HL-60 (cell line): Measurements from ENCODE around the gene CADM2.

Experiments
- DNase-seq, 2 experiments: peaks; one replicate each; pipeline ENCODE4 v3.0.0-alpha.2; 2010 to 2020; ENCODE audit warnings: low read depth in 1 of 2, low spot score in 1 of 2
- H3K27ac ChIP-seq: fragments of 250-450 bp; sonication (Bioruptor Pico); replicated peaks from 2 replicates; pipeline ENCODE4 v1.5.1; 2020; ENCODE audit warnings: mild to moderate bottlenecking, moderate library complexity
- H3K27me3 ChIP-seq: fragments of 250-450 bp; sonication (Bioruptor Pico); 2 replicates; pipeline ENCODE4 v1.5.1; 2021; ENCODE audit warnings: mild to moderate bottlenecking, moderate library complexity; ENCODE audit not compliant: insufficient read depth, poor library complexity, severe bottlenecking
- H3K4me3 ChIP-seq: replicated peaks from 2 replicates; pipeline ENCODE4 v1.5.1; 2011; ENCODE audit warnings: mild to moderate bottlenecking, control low read depth, low read length; ENCODE audit not compliant: insufficient read depth
- GABPA ChIP-seq: IDR thresholded peaks from 2 replicates; pipeline ENCODE4 v1.6.1; 2012; ENCODE audit warnings: low read depth
- POLR2AphosphoS5 ChIP-seq: IDR thresholded peaks from 2 replicates; pipeline ENCODE4 v1.6.1; 2012; ENCODE audit warnings: low read depth
- SPI1 ChIP-seq: IDR thresholded peaks from 2 replicates; pipeline ENCODE4 v1.6.1; 2012; ENCODE audit warnings: low read depth, mild to moderate bottlenecking, borderline replicate concordance
- TF ChIP-seq, protein P1 (sequence below): IDR thresholded peaks from one replicate; pipeline ENCODE4 v1.5.1; 2011; ENCODE audit warnings: low read length, control low read depth, inconsistent platforms; ENCODE audit not compliant: insufficient read depth
- TF ChIP-seq, protein P2 (sequence below): IDR thresholded peaks from 2 replicates; pipeline ENCODE4 v1.6.1; 2012; ENCODE audit warnings: low read depth; ENCODE audit not compliant: insufficient replicate concordance

The CADM2 gene

DNA sequence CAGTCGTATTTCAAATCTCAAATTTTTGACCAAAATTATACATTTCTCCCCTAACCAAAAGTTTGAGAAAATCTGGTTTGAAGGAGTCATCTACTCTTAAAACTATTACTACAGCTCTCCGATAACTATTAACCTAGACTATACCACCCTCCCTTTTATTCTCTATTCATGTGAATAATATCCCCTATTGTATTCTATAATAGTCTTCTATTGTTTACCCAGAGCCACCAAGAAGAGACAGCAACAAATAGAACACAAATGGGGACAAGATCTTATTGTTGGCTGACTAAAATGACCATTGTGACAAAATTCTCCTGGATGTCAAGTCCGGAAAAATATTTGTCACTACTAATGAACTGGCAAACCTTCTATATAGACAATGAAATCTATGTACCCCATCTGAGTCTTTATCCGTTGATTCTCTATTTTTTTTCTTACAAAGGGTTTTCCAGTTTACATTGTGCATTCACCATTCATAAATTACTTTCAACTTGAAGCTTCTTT is 618.0 kb downstream of the CADM2 start:
- Histone ChIP-seq H3K4me3 (no peak overlapping the region), H3K27ac (no peak overlapping the region), H3K27me3 (no peaks in the 10 kb centered on the region)
- DNase-seq: no peak
- TF ChIP-seq GABPA: no peak
- TF ChIP-seq, protein P1, sequence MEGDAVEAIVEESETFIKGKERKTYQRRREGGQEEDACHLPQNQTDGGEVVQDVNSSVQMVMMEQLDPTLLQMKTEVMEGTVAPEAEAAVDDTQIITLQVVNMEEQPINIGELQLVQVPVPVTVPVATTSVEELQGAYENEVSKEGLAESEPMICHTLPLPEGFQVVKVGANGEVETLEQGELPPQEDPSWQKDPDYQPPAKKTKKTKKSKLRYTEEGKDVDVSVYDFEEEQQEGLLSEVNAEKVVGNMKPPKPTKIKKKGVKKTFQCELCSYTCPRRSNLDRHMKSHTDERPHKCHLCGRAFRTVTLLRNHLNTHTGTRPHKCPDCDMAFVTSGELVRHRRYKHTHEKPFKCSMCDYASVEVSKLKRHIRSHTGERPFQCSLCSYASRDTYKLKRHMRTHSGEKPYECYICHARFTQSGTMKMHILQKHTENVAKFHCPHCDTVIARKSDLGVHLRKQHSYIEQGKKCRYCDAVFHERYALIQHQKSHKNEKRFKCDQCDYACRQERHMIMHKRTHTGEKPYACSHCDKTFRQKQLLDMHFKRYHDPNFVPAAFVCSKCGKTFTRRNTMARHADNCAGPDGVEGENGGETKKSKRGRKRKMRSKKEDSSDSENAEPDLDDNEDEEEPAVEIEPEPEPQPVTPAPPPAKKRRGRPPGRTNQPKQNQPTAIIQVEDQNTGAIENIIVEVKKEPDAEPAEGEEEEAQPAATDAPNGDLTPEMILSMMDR: no peak

DNA sequence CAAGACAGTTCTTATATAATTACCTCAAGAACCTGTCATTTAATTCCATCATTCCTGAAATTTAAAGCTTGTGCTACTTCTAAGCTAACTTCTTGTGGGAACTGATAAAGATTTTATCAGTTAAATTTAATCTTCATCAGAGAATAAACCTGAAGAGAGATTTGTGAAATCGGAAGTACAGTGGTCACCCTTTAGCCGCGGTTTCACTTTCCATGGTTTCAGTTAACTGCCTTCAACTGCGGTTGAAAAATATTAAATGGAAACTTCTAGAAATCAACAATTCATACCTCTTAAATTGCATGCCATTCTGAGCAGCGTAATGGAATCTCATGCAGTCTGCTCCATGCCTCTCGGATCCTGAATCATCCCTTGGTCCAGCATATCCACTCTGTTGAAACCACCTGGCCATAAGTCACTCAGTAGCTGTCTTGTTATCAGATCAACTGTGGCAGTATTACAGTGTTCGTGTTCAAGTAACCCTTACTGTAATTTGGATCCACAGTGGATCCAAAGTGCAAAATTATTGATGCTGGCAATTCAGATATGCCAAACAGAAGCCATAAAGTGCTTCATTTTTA is 626.1 kb downstream of the CADM2 start:
- H3K4me3 ChIP-seq: no peak overlapping the region
- no peaks in the 10 kb centered on the region for H3K27me3 ChIP-seq
- DNase-seq: no peak
- TF ChIP-seq, protein P1: no peak
- TF ChIP-seq POLR2AphosphoS5 (no peak), GABPA (no peak), SPI1 (no peak)
- TF ChIP-seq, protein P2, sequence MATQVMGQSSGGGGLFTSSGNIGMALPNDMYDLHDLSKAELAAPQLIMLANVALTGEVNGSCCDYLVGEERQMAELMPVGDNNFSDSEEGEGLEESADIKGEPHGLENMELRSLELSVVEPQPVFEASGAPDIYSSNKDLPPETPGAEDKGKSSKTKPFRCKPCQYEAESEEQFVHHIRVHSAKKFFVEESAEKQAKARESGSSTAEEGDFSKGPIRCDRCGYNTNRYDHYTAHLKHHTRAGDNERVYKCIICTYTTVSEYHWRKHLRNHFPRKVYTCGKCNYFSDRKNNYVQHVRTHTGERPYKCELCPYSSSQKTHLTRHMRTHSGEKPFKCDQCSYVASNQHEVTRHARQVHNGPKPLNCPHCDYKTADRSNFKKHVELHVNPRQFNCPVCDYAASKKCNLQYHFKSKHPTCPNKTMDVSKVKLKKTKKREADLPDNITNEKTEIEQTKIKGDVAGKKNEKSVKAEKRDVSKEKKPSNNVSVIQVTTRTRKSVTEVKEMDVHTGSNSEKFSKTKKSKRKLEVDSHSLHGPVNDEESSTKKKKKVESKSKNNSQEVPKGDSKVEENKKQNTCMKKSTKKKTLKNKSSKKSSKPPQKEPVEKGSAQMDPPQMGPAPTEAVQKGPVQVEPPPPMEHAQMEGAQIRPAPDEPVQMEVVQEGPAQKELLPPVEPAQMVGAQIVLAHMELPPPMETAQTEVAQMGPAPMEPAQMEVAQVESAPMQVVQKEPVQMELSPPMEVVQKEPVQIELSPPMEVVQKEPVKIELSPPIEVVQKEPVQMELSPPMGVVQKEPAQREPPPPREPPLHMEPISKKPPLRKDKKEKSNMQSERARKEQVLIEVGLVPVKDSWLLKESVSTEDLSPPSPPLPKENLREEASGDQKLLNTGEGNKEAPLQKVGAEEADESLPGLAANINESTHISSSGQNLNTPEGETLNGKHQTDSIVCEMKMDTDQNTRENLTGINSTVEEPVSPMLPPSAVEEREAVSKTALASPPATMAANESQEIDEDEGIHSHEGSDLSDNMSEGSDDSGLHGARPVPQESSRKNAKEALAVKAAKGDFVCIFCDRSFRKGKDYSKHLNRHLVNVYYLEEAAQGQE: no peak
- H3K27ac ChIP-seq: no peak overlapping the region

DNA sequence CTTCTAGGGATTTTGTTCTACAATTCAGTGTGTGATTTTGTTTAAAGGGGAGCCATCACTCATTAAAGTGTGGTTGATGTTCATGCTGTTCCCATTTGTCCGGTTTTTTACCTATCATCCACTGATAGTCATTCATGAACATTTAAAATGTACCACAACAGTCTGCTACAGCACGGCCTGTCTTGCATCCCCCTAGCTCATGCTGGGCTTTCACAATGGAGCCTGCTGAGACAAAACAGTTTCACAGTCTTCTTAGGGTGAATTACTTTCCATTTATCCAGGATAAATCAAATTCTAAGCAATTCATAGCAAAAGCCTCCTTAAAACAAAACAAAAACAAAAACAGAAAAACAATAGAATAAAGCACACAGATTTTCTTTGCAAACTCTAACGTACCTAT is 627.2 kb downstream of the CADM2 start:
- Histone ChIP-seq H3K27ac (no peak overlapping the region), H3K27me3 (no peaks in the 10 kb centered on the region), H3K4me3 (no peak overlapping the region)
- no peak for DNase-seq
- TF ChIP-seq, protein P2: no peak
- TF ChIP-seq, protein P1: no peak
- no peak for TF ChIP-seq GABPA
- TF ChIP-seq POLR2AphosphoS5: no peak
- TF ChIP-seq SPI1: no peak

DNA sequence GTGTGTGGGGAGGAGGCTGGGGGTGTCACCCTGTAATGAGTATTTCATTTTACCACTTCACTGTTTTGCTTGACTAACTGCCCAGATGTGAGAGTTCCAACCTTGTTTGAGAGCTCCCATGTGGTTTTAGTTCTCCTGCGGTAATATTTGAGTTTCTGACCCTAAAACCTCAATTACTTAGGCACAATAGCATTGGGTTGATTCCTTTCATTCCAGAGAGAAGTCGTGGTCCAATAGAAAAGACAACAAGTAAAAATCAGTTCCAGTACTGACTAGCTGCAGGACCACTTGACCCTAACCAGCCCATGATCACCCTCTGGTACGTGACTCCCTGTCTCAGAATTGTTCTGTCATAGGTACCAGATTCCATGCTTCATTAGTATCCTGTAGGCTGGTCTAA is 630.4 kb downstream of the CADM2 start:
- DNase-seq: no peak
- TF ChIP-seq, protein P1: no peak
- TF ChIP-seq, protein P2: no peak
- TF ChIP-seq GABPA (no peak), SPI1 (no peak), POLR2AphosphoS5 (no peak)
- H3K27ac ChIP-seq: no peak overlapping the region
- no peaks in the 10 kb centered on the region for H3K27me3 ChIP-seq
- no peak overlapping the region for H3K4me3 ChIP-seq
